HG02610 (cell line): ENCODE data around the gene PIBF1.
"Not testable (repeated sequence)": the region's sequence is repeated elsewhere in the genome, so short reads cannot be mapped to it uniquely, and the experiment has no call there.

ENCODE experiments used
- ATAC-seq: cut with Tn5 transposase; IDR thresholded peaks from one replicate; pipeline ENCODE4 v1.9.1; 2021; ENCODE audit warnings: mild to moderate bottlenecking, moderate library complexity; ENCODE audit not compliant: unreplicated experiment

PIBF1 gene

GRCh38 chr13:72820898-72821279 lies 39.0 kb downstream of the PIBF1 start:
- ATAC-seq: no peak

- no peak for ATAC-seq
Measured at GRCh38 chr13:72823081-72823480, 41.1 kb downstream of the PIBF1 start.

- ATAC-seq: no peak
Measured at GRCh38 chr13:72823724-72824123, 41.8 kb downstream of the PIBF1 start.

GRCh38 chr13:72834601-72835000 lies 52.7 kb downstream of the PIBF1 start:
- ATAC-seq: no peak

- ATAC-seq: peak; percentile 96
Measured at GRCh38 chr13:72839831-72840426, 58.0 kb downstream of the PIBF1 start.

- ATAC-seq: no peak
Measured at GRCh38 chr13:72842991-72843390, 61.1 kb downstream of the PIBF1 start.

- ATAC-seq: not testable (repeated sequence)
Measured at GRCh38 chr13:72845148-72845547, 63.2 kb downstream of the PIBF1 start.

- no peak for ATAC-seq
Measured at GRCh38 chr13:72849571-72849970, 67.6 kb downstream of the PIBF1 start.

- ATAC-seq: no peak
Measured at GRCh38 chr13:72850959-72851677, 69.2 kb downstream of the PIBF1 start.

- no peak for ATAC-seq
Measured at GRCh38 chr13:72851678-72852014, 69.7 kb downstream of the PIBF1 start.

- ATAC-seq: no peak
Measured at GRCh38 chr13:72852207-72852606, 70.3 kb downstream of the PIBF1 start.

GRCh38 chr13:72853000-72853399 lies 71.1 kb downstream of the PIBF1 start:
- ATAC-seq: no peak

- ATAC-seq: peak; percentile 95
Measured at GRCh38 chr13:72864142-72865011, 82.4 kb downstream of the PIBF1 start.

GRCh38 chr13:72868229-72868628 lies 86.3 kb downstream of the PIBF1 start:
- ATAC-seq: no peak

- no peak for ATAC-seq
Measured at GRCh38 chr13:72875233-72875632, 93.3 kb downstream of the PIBF1 start.

- ATAC-seq: no peak
Measured at GRCh38 chr13:72884101-72884500, 102.2 kb downstream of the PIBF1 start.

GRCh38 chr13:72886272-72887067 lies 104.5 kb downstream of the PIBF1 start:
- no peak for ATAC-seq

GRCh38 chr13:72889495-72889894 lies 107.6 kb downstream of the PIBF1 start:
- no peak for ATAC-seq

GRCh38 chr13:72890546-72890945 lies 108.6 kb downstream of the PIBF1 start:
- no peak for ATAC-seq

- ATAC-seq: no peak
Measured at GRCh38 chr13:72891423-72891822, 109.5 kb downstream of the PIBF1 start.

GRCh38 chr13:72896869-72897268 lies 114.9 kb downstream of the PIBF1 start:
- no peak for ATAC-seq
